Stimulated activated CD8-positive, alpha-beta memory T cell treated with anti-CD3 and anti-CD28 coated beads, Interleukin-15, amount 100 ng/mL, for 1 hour (primary cell): ENCODE data around the gene SLC2A8.
A peak's percentile ranks its signal among the peaks of the same experiment; 100 is the strongest.

Source experiments
- DNase-seq: peaks from one replicate; pipeline ENCODE4 v3.0.0-alpha.2; 2020; ENCODE audit warnings: low read depth

The SLC2A8 gene

GRCh38 chr9:127396808-127397645 lies at the start of gene SLC2A8:
SLC2A8 (plus strand) TSS chr9:127397169; CDS start chr9:127397231, 62 bp downstream.
- DNase-seq = peak; percentile 71

- DNase-seq = no peak
Observed at GRCh38 chr9:127347831-127348776, 48.9 kb upstream of the SLC2A8 start.

- DNase-seq = no peak
Observed at GRCh38 chr9:127349483-127350113, 47.4 kb upstream of the SLC2A8 start.

- no peak for DNase-seq
Observed at GRCh38 chr9:127351182-127352166, 45.5 kb upstream of the SLC2A8 start.

- no peak for DNase-seq
Observed at GRCh38 chr9:127353882-127354281, 43.1 kb upstream of the SLC2A8 start.

GRCh38 chr9:127356906-127357305 lies 40.1 kb upstream of the SLC2A8 start:
- DNase-seq = no peak

- DNase-seq = no peak
Observed at GRCh38 chr9:127358023-127358535, 38.9 kb upstream of the SLC2A8 start.

GRCh38 chr9:127358770-127359169 lies 38.2 kb upstream of the SLC2A8 start:
- no peak for DNase-seq

GRCh38 chr9:127360250-127360649 lies 36.7 kb upstream of the SLC2A8 start:
- DNase-seq = no peak

GRCh38 chr9:127360829-127361228 lies 36.1 kb upstream of the SLC2A8 start:
- no peak for DNase-seq

- no peak for DNase-seq
Observed at GRCh38 chr9:127361561-127361960, 35.4 kb upstream of the SLC2A8 start.

- no peak for DNase-seq
Observed at GRCh38 chr9:127362829-127363228, 34.1 kb upstream of the SLC2A8 start.

- DNase-seq = no peak
Observed at GRCh38 chr9:127365461-127365860, 31.5 kb upstream of the SLC2A8 start.

- DNase-seq = no peak
Observed at GRCh38 chr9:127366594-127366993, 30.4 kb upstream of the SLC2A8 start.

- DNase-seq = no peak
Observed at GRCh38 chr9:127368852-127369402, 28.0 kb upstream of the SLC2A8 start.

- DNase-seq = no peak
Observed at GRCh38 chr9:127369428-127369827, 27.5 kb upstream of the SLC2A8 start.

- no peak for DNase-seq
Observed at GRCh38 chr9:127370147-127370579, 26.8 kb upstream of the SLC2A8 start.

GRCh38 chr9:127370672-127371648 lies 26.0 kb upstream of the SLC2A8 start:
- DNase-seq = no peak

- no peak for DNase-seq
Observed at GRCh38 chr9:127380479-127380878, 16.5 kb upstream of the SLC2A8 start.
